GM18508 (cell line): ENCODE results near the gene TNP2.

Source experiments
- ATAC-seq: cut with Tn5 transposase; IDR thresholded peaks from one replicate; pipeline ENCODE4 v1.9.1; 2021; ENCODE audit warnings: moderate number of reproducible peaks; ENCODE audit not compliant: insufficient read depth, unreplicated experiment

TNP2 gene

DNA sequence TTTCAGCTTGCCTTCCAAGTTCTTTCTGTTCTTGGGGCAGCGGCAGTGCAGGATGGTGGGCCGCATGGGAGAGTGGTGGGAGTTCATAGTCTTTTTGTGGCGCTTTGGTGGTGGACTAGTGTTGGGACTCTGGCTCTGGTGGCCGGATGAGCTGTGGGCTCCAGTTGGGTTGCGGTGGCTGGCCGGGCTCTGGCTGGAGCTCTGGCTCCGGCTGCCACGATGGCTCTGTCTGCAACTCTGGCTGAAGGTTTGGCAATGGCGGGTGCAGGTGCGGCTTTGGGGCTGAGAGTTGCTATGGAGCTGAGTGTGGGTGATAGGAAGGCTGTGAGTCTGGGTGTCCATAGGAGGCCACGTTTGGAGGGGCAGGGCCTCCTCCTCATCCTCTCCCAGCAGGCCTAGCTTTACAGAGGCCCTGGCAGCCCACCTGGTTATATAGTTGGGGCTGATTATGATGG is at the start of gene TNP2:
Gene TNP2, minus strand, starts transcription at position 405 of the 455 bp plus-strand sequence. Its CDS starts 63 bp downstream, at position 342.
- no peak for ATAC-seq

DNA sequence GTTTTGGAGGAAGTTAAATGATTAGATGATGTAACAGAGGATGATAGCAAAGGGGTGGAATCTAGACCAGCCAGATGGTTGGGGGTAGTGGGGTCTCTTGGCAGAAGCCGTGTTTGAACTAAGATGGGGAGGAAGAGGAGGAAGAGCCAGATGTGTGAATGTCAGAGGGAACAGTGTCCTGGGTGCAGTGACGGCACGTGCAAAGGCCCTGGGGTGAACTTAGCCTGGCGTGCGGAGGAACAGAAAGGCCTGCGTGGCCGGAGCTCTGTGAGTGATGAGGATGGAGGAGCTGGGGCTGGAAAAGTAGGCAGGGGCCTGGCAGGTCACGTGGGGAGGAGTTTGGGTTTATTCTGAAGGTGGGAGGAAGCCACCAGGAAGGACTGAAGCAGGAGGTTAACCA is 49.7 kb upstream of the TNP2 start:
- no peak for ATAC-seq

DNA sequence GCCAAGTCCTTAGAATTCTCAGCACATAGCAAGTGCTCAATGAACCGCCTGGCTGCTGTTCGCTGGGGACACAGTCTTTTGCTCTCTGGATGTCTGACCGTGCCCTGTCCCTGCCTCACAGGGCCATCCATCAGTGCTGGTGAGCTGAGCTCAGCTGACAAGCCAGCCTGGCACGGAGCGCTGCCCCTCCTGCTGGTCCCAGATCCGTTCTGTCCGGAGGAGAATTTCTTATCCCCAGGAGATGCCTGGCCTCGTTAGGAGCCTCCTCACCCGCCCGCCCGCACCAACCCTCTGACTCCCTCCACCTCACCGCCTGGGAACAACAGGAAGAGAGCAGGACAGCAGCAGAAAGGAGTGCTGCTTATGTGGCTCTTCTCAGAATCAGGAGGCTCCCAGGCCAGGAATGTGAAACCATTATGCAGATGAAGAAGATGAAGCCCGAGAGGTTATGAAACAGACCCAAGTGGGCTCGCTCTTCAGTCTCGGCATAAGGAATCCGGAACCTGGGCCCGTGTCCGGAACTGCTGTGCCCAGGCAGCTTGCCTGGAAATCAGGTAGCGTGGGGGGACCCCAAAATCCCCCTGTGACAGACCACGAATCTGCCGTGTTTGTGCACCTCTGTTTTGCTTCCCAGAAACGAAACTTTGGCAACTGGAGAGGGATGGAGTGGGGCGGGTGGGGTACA is 47.3 kb upstream of the TNP2 start:
- no peak for ATAC-seq

DNA sequence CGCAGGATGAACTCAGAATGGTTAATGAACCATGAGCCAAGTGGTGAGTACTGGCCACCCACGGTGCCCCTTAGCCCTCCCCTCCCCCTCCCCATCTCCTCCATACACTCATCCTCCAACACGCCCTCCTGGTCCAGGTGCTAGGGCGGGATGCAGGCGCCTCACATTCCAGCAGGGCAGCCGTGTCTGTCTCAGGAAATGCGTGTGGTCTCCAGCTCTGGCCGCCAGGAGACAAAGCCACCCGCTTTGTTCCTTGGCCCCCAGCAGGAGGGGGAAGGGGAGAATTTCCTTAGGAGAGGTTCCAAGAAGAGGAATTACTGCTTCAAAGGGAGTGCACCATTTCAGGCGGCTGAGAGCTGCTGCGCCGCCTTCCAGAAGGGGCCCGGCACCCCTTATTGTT is 46.4 kb upstream of the TNP2 start:
- ATAC-seq, result no peak

DNA sequence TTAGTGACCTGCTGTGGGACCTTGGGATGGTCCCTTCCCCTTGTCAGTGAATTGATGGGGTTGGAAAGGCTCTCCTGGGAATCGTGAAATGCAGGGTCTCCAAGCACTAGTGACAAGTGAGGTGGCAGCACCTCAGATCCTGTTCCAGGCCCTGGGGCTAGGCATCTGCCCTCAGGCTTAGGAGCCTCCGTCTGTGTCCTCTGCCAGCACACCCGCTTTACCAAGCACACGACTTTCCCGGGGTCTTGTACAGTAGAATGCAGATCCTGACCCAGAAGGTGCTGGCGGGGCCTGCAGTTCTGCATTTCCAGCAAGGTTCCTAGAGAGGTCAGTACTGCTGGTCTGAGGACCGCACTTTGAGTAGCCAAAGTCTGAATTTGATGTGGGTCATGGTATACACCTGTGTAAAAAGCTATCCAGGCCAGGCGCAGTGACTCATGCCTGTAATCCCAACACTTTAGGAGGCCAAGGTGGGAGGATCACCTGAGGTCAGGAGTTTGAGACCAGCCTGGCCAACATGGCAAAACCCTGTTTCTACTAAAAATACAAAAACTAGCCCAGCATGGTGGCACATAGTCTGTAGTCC is 45.3 kb upstream of the TNP2 start:
- no peak for ATAC-seq

DNA sequence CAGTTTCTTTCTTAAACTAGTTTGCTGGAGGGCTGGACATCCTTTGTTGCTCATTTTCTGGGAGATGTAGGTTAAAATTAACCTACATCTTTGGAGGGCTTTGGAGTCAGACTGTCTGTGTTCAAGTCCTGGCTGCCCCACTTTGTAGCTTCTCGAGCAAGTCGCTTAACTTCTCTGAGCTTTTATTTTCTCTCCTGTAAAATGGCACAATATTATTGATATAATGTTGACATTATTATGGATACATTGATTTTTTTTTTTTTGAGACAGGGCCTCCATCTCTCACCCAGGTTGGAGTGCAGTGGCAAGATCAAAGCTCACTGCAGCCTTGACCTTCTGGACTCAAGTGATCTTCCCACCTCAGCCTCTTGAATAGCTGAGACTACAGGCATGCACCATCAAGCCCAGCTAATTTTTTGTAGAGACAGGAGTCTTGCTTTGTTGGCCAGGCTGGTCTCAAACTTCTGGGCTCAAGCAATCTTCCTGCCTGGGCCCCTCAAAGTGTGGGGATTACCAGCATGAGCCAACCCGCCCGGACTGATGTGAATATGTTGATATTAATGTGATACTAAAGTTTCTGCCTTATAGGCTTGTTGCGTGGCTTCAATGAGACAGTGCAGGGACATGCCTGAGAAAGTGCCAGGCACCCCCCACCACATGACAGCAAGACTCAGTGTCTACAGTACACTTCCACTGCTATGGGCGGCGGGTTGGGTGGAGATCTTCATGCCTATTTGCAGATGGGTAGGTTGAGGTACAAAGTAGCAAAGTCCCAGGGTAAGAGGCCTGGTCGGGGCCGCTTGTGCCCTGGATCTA is 44.6 kb upstream of the TNP2 start:
- ATAC-seq, result no peak

DNA sequence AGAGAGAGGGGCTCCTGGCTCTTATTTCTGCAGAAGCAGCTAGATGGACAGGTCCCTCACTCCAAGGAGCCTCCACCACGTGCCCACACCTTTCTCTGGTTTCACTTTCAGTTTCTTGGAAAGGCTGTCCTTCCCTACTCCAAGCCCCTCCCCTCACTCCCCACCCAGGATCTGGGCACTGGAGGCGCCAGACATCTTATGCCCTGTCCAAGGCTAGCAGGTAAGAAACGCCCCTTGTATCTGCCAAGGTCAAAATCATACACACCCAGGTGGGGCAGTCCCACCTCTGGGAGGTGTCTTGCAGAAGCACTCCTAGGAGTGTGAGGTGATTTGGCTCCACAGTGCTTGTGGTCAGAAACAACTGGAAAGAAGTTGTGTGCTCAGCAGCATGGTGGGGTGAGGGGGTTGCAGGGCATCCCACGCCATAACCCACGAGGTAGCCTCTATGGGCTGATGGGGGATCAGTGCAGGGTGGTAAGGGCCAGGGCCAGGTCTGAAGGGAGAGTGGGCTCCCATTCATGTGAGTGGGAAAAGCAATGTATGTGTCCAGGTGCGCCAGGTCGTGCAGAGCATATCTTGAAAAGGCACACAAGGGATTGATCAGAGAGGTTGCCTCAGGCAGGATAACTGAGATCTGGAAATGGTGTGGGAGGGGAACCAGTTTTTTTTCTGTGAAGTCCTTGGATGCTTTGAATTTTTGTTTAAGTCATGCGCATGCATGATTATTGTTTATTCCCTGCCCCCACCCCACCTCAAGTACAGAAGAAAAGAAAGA is 43.8 kb upstream of the TNP2 start:
- ATAC-seq, result no peak

DNA sequence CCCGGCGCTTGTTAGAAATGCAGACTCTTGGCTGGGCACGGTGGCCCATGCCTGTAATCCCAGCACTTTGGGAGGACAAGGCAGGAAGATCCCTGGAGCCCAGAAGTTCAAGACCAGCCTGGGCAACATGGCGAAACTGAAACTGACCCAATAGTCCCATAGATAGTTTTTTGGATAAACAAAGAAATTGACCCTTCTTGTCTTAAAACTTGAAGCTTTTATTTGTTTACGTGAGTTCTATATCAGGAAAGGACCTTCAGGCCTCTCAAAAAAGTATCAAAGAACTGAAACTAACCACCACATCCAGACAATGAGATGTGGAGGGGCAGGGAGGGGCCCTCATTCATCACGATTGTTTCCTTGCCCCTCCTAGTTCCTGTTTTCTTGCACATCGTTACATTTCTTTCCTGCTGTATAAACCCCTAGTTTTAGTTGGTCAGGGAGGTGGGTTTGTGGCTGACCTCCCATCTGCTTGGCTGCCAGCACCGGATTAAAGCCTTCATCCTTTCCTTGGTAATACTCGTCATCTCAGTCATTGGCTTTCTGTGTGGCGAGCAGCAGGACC is 42.0 kb upstream of the TNP2 start:
- peak; percentile 35 for ATAC-seq

DNA sequence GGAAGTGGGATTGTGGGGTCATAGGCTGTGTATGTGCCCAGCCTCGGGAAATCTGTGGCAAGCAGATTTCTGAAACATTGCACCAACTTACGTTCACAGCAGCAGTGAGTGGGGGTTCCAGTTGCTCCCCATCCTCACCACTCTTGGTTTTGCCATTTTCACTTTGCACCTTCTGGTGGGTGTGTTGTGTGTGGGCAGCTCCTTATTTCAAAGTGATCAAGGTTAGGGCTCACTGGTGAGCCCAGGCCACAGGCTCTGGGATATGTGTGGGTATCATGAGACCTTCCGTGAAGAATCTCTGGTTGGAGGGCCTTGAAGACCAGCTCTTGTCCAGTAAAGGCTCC is 41.5 kb upstream of the TNP2 start:
- no peak for ATAC-seq

DNA sequence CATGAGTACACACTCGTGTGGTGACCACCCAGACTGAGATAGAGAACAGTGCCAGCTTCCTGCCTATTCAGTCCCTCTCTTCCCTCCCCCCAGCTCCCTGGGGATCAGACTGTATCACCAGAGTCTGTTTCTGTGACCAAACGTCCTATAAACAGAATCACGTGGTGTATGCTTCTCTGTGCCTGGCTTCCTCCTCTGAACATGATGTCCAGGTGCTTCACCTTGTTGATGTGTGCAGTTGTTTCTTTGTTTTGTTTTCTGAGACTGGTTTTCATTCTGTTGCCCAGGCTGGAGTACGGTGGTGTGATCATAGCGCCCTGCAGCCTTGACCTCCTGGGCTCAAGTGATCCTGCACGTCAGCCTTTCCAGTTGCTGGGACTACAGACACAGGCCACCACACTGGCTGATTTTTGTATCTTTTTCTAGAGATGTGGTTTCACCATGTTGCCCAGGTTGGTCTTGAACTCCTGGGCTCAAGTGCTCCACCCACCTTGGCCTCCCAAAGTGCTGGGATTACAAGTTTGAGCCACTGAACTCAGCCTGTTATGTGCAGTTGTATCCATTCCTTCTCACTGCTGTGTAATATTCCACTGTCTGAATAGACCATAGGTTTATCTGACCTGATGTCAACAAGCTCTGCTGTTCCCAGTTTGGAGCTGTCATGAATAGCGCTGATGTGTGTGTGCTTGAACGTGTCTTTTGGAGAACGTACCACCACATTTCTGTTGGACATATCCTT is 40.9 kb upstream of the TNP2 start:
- ATAC-seq, result no peak

DNA sequence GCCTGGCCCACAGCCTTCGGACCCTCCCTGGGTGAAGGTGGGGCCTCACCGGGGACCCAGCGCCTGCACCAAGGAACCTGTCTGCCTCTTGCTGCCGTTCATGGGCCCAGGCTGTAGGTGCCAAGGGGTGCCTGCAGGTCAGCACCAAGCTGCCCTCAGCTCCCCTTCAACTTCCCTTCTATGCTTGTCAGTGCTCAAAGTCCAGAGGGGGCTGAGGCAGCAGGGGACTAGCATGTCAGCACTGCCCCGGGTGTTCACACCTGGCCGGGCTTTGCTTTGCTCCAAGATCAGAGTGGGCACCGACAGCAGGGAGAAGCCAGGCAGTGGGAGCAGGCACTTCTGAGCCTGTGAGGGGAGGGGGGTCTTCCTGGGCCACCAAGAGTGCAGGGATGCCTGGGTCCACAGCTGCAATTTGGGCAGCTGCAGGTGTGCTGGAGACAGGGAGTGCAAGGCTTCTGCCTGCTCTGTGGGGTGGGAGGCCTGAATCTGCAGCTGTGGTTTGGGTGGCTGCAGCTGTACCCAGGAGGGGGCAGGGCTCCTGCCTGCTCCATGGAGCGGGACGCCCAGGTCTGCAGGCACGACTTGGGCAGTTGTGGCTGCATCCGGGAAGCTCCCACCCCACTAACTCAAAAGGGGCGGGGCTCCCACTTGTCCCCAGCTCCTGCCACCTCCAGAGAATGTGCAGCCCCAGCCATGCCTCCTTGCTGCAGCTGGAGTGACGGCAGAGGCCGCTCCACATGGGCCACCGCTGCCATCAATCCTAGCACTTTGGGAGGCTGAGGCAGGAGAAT is 39.6 kb upstream of the TNP2 start:
- ATAC-seq, result no peak

DNA sequence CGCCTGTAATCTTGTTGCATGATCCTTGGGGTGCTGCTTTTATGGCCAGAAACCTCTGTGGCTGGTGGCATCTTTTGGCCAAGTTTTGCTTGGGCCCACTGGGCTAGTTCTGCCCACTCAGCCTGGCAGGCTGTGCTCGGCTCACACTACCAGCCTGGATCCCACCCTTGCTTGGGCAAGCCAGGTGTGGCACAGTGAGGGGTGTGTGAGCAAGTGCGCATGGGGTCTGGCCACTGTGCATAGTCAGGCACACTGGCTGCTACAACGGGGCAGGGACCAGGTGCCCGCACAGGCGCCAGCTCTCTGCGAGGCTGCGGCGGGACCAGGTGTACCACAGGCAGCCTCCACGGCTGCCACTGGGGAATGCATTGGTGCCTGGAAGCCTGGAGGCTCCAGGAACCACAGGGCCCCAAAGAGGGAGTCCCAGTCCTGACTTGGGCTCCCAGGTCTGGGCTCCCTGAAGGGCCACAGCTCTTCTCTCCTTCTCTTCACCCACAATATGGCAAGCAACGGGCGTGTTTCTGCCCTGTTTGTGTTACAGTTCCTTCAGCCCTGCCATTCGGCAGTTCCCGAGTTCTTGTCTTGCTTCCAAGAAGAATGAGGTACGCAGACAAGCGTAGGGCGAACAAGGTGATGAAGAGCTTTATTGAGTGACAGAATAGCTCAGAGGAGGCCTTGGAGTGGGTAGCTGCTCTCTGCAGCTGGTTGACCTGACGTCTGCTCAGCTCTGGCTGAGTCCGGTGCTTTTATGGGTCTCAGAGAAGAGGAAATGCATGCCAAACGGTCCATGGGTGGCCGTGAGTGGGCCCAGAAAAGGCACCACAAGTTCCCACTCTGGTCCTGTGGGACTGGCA is 38.7 kb upstream of the TNP2 start:
- ATAC-seq, result no peak

DNA sequence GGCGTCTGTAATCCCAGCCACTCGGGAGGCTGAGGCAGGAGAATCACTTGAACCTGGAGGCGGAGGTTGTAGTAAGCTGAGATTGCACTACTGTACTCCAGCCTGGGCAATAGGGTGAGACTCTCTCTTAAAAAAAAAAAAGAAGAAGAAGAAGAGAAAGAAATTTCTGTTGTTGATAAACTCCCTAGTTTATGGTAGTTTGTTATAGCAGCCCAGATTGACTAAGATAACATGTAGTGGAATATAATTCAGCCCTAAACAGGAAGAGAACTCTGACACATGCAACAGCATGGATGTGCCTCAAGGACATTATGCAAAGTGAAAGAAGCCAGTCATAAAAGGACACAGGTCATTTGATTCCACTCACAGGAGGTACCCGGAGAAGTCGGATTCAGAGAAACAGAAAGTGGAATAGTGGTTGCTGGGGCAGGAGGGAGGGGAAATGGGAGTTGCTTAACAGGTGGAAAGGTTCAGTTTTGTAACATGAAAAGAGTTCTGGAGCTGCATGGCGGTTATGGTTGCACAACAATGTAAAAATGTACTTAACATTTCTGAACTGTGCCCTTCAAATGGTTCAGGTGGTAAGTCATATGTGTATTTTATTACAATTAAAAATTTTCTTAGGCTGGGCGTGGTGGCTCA is 38.0 kb upstream of the TNP2 start:
- no peak for ATAC-seq

DNA sequence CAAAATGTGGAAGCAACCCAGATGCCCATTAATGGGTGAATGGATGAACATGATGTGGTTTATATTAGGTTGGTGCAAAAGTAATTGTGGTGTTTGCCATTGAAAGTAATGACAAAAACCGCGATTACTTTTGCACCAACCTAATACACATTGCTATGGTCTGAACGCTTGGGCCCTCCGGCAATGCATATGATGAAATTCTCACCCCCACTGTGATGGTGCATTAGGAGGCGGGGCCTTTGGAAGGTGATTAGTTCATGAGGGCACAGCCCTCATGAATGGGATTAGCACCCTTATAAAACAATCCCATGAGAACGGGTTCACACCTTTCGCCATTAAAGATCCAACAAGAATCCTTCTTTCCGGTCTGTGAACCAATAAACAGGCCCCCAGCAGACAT is 37.3 kb upstream of the TNP2 start:
- ATAC-seq, result no peak

DNA sequence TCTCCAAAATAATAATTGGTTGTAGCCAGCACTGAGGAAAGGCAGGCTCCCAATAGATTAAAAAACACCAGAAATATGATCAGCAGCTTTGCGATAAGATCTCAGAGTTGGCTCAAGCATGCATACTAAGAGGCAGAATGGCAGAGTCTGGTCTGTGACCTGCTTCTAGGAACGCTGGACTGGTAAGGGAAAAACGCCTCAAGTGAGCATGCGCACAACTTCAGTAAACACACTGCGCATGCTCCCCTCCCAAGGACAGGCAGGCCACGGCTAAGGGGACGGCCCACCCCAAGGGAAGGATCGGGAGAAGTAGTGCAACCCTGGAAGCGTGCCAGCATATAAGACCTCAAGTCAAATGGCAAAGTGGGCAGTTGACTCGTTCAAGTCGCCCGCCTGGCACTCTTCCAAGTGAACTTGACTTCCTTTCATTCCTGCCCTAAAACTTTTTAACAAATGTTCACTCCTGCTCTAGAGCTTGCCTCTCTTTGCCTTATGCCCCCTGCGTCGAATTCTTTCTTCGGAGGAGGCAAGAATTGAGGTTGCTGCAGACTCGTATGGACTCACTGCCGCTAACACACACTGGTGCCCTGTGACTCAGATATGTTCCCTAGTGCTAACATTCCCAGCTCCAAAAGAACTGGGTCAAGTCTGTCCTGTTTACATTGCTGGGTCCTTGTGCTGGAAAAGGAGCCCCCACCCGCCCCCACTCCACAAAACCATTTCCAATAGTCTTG is 34.4 kb upstream of the TNP2 start:
- no peak for ATAC-seq

DNA sequence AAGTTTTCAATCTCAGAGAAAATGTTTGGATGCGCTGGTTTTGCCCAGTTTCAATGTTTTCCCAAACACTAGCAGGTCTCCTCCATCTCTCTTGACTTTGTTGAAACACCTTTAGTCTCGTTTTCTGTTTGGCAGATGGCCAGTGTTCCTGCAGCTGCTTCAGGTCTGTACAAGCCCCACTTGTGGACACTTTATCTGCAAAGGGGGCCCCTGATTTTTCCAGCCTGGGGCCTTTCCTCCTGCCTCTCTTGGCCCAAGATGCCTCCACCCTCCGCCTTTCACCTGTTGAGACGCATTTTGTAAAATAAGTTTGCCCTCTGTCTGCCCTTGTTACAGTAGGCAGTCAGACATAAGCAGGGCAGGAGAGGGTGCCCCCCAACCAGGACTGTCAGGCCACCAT is 33.9 kb upstream of the TNP2 start:
- ATAC-seq, result no peak
